HG02678 (cell line): ENCODE results near the gene NOMO2.
"Not testable (repeated sequence)": the region's sequence is repeated elsewhere in the genome, so short reads cannot be mapped to it uniquely, and the experiment has no call there.

Experiments used
- ATAC-seq: cut with Tn5 transposase; IDR thresholded peaks from one replicate; pipeline ENCODE4 v1.9.1; 2021; ENCODE audit warnings: mild to moderate bottlenecking, moderate library complexity; ENCODE audit not compliant: unreplicated experiment

Gene NOMO2, protein sequence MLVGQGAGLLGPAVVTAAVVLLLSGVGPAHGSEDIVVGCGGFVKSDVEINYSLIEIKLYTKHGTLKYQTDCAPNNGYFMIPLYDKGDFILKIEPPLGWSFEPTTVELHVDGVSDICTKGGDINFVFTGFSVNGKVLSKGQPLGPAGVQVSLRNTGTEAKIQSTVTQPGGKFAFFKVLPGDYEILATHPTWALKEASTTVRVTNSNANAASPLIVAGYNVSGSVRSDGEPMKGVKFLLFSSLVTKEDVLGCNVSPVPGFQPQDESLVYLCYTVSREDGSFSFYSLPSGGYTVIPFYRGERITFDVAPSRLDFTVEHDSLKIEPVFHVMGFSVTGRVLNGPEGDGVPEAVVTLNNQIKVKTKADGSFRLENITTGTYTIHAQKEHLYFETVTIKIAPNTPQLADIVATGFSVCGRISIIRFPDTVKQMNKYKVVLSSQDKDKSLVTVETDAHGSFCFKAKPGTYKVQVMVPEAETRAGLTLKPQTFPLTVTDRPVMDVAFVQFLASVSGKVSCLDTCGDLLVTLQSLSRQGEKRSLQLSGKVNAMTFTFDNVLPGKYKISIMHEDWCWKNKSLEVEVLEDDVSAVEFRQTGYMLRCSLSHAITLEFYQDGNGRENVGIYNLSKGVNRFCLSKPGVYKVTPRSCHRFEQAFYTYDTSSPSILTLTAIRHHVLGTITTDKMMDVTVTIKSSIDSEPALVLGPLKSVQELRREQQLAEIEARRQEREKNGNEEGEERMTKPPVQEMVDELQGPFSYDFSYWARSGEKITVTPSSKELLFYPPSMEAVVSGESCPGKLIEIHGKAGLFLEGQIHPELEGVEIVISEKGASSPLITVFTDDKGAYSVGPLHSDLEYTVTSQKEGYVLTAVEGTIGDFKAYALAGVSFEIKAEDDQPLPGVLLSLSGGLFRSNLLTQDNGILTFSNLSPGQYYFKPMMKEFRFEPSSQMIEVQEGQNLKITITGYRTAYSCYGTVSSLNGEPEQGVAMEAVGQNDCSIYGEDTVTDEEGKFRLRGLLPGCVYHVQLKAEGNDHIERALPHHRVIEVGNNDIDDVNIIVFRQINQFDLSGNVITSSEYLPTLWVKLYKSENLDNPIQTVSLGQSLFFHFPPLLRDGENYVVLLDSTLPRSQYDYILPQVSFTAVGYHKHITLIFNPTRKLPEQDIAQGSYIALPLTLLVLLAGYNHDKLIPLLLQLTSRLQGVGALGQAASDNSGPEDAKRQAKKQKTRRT

DNA sequence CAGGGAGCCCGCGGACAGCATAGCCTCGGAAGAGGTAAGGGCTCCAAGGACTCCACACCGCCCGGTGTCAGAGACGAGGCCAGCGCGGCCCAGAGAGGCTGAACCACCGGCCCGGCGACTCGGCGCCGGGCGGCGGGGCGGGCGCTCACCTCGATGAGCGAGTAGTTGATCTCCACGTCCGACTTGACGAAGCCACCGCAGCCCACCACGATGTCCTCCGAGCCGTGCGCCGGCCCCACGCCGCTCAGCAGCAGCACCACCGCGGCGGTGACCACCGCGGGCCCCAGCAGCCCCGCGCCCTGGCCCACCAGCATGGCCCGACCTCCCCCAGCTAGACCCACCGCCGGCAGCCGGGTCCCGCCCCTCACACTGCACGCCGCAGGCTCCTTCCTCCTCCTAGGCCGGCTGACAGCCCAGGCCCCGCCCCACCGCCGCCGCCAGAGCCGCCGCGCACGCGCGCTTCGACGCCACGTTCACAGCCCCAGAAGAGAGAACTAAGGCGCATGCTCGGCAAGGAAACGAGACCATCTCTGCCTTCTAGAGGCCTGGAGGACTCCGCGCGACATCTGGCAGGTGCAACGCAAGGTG is at the start of gene NOMO2:
TSS of gene NOMO2 (minus strand) at position 371 of the 588 bp plus-strand sequence. CDS start at position 314, 57 bp downstream.
- ATAC-seq = peak; percentile 96

DNA sequence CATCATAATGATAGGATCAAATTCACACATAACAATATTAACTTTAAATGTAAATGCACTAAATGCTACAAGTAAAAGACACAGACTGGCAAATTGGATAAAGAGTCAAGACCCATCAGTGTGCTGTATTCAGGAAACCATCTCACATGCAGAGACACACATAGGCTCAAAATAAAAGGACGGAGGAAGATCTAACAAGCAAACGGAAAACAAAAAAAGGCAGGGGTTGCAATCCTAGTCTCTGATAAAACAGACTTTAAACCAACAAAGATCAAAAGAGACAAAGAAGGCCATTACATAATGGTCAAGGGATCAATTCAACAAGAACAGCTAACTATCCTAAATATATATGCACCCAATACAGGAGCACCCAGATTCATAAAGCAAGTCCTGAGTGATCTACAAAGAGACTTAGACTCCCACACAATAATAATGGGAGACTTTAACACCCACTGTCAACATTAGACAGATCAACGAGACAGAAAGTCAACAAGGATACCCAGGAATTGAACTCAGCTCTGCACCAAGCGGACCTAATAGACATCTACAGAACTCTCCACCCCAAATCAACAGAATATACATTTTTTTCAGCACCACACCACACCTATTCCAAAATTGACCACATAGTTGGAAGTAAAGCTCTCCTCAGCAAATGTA is 48.4 kb upstream of the NOMO2 start:
- ATAC-seq = not testable (repeated sequence)

GRCh38 chr16:18608271-18608670 is 46.4 kb upstream of the NOMO2 start:
- ATAC-seq = not testable (repeated sequence)

DNA sequence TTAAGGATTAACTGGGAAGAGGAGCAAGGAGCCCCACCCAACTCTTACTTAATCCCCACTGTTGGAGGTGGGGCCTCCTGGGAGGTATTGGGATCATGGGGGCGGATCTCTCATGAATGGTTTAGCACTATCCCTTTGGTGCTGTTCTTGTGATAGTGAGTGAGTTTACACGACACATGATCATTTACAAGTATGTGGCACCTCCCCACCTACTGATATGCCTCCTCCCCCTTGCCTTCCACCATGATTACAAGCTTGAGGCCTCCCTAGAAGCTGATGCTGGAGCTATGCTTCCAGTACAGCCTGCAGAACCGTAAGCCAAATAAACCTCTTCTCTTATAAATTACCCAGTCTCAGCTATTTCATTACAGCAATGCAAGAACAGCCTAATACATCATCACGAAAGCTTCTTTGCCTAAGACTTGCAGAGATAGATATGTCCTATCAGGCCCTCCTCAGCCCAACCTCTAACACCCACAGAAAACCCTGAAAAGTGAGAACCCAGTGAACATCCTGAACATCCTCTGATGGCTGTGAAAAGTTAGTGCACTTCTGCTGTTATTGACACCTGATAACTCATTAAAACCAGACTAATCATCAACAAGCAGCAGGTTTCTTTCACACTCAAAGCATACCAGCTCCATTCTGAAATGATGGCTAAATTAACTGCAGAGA is 41.8 kb upstream of the NOMO2 start:
- not testable (repeated sequence) for ATAC-seq

GRCh38 chr16:18598582-18598981 is 36.7 kb upstream of the NOMO2 start:
- not testable (repeated sequence) for ATAC-seq

DNA sequence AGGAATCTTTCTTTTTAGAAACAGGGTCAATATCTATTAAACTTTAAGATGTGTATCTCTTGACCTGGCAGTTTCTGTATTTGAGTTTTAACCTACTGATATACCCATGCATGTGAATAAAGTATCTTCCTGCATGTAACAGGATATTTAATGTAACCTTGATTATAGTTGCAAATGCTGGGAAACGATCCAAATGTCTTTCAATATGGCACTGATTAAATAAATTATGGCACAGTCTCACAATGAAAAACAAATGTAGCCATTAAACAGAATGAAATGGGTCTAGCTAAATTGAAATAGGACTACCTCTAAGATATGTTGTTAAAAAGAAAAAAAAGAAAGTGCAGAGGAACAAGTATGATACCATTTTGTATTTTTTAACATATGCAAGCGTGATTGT is 35.8 kb upstream of the NOMO2 start:
- not testable (repeated sequence) for ATAC-seq

DNA sequence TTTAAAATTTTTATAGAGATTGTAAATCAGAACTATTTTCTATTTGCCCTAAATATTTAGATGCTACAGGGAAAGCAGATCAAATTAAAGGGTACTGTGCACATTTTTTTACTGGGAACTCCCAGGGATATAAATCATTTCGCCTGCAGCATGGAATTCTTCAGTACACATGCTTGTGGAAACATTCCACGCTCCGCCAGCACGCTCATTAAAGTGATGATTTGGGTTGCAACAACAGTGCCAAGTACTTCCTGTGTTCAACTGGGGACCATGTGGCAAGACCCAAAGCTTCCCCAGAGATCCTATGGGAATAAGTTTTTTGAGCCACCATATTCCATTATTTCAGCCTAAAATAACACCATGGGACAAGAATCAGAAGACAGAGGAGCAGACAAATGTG is 35.4 kb upstream of the NOMO2 start:
- ATAC-seq = not testable (repeated sequence)

DNA sequence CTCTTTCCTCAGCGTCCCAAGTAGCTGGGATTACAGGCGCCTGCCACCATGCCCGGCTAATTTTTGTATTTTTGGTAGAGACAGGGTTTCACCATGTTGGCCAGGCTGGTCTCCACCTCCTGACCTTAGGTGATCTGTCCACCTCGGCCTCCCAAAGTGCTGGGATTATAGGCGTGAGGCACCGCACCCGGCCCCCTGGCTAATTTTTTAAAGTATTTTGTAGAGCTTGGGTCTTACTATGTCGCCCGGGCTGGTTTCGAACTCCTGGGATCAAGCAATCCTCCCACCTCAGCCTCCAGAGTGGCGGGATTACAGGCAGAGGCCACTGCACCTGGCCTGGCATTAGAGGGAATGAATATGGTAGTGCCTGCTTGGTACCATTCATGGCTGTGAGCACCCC is 33.9 kb upstream of the NOMO2 start:
- not testable (repeated sequence) for ATAC-seq

- ATAC-seq = not testable (repeated sequence)
These were observed 33.0 kb upstream of the NOMO2 start for GRCh38 chr16:18594880-18595279.

DNA sequence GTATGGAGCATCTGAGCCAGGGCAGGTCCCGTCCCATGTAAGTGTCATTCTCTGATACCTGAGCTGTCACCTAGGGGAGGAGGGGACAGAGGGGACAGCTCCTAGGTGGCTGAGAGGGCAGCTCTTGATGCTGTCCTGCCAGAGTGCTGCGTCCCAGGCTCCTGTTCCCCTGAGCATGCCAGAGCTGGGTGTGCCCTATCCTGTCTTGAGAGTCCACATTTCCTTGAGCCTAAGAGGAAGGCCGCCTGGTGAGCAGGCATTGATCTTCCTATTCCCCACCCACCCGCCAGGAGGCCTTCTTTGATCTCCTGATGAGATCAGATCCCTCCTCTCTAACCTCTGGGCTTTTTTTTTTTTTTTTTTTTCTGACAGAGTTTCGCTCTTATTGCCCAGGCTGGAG is 32.0 kb upstream of the NOMO2 start:
- not testable (repeated sequence) for ATAC-seq

GRCh38 chr16:18592982-18593381 is 31.1 kb upstream of the NOMO2 start:
- not testable (repeated sequence) for ATAC-seq

DNA sequence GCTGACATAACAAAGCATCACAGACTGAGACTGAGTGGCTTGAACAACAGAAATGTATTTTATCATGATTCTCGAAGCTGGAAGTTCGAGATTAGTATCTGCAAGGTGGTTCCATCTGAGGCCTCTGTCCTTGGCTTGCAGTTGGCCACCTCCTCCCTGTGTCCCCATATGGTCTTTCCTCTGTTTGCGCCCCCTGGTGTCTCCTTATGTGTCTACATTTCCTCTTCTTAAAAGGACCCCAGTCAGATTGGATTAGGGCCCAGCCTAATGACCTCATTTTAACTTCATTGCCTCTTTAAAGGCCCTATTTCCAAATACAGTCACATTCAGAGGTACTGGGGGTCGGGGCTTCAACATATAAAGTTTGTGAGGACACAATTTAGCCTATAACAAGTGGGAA is 30.0 kb upstream of the NOMO2 start:
- ATAC-seq = not testable (repeated sequence)

DNA sequence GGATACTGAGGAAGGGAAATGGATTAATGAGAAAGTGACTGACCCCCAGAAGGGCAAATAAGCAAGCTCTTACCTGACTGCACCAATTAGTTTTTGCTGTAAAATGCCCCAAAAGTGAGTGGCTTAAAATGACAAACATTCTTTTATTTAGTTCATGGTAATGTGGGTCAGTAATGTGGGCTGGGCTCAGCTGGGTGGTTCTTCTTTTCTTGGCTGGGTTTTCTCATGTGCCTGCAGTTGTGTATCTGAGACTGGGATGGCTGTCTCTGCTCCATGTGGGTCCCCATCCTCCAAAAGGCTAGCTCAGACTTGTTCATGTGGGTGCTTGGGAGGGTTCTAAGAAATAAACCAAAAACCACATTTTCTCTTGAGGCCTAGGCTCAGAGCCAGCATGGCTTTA is 29.5 kb upstream of the NOMO2 start:
- not testable (repeated sequence) for ATAC-seq

DNA sequence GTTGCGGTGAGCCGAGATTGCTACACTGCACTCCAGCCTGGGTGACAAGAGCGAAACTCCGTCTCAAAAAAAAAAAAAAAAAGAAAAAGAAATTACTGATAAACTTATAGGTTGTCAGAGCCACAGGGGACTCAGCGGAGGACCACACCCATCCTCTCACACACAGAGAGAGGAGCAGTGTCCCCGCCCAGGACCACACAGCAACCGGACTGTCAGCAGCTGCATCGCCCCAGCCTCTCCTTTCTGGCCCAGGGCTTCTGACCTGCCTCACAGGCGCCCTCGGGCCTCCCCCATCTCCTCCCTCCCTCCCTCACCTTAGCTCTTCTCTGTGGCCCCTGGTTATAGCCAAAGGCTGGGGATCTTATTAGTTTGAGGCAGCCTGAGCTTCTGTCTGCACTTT is 27.9 kb upstream of the NOMO2 start:
- not testable (repeated sequence) for ATAC-seq

GRCh38 chr16:18586560-18587540 is 25.0 kb upstream of the NOMO2 start:
- ATAC-seq = not testable (repeated sequence)

GRCh38 chr16:18585789-18586188 is 23.9 kb upstream of the NOMO2 start:
- not testable (repeated sequence) for ATAC-seq

DNA sequence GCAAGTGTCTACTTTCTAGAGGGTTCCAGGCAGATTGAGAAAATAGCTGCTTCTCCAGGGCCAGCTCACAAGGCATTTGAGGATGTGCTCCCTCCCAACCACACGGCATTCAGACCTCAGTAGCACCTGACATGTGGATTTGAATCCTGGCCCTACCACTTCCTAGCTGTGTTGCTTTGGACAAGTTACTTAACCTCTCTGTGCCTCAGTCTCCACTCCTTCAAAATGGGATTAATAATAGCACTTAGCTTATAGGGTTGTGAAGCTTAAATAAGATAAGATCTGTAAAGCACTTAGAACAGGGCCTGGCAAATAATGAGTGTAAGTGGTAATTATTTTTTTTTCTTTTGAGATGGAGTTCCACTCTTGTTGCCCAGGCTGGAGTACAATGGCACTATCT is 21.0 kb upstream of the NOMO2 start:
- no peak for ATAC-seq

- not testable (repeated sequence) for ATAC-seq
These were observed 18.5 kb upstream of the NOMO2 start for GRCh38 chr16:18580396-18580795.
